HG03442 (cell line): ENCODE measurements around the gene TCEANC2.

ENCODE experiments used
- ATAC-seq: cut with Tn5 transposase; IDR thresholded peaks from one replicate; pipeline ENCODE4 v1.9.1; 2021; ENCODE audit warnings: mild to moderate bottlenecking, moderate library complexity; ENCODE audit not compliant: unreplicated experiment

TCEANC2 gene

GRCh38 chr1:54112027-54112426 is 58.6 kb downstream of the TCEANC2 start:
- no peak for ATAC-seq

- ATAC-seq, result no peak
Measured at GRCh38 chr1:54112705-54113368, 59.4 kb downstream of the TCEANC2 start.

GRCh38 chr1:54114001-54114400 is 60.6 kb downstream of the TCEANC2 start:
- ATAC-seq, result no peak

- no peak for ATAC-seq
Measured at GRCh38 chr1:54114955-54115354, 61.5 kb downstream of the TCEANC2 start.

- ATAC-seq, result no peak
Measured at GRCh38 chr1:54115520-54115919, 62.1 kb downstream of the TCEANC2 start.

- no peak for ATAC-seq
Measured at GRCh38 chr1:54117815-54118563, 64.6 kb downstream of the TCEANC2 start.

GRCh38 chr1:54118704-54119103 is 65.3 kb downstream of the TCEANC2 start:
- ATAC-seq, result no peak

- ATAC-seq, result no peak
Measured at GRCh38 chr1:54120018-54120697, 66.8 kb downstream of the TCEANC2 start.

GRCh38 chr1:54120698-54121481 is 67.5 kb downstream of the TCEANC2 start:
- no peak for ATAC-seq

- no peak for ATAC-seq
Measured at GRCh38 chr1:54121482-54122134, 68.2 kb downstream of the TCEANC2 start.

GRCh38 chr1:54122135-54122751 is 68.8 kb downstream of the TCEANC2 start:
- ATAC-seq, result no peak

- no peak for ATAC-seq
Measured at GRCh38 chr1:54122992-54123391, 69.6 kb downstream of the TCEANC2 start.

- ATAC-seq, result no peak
Measured at GRCh38 chr1:54124472-54124871, 71.1 kb downstream of the TCEANC2 start.

GRCh38 chr1:54124906-54125305 is 71.5 kb downstream of the TCEANC2 start:
- ATAC-seq, result no peak

- no peak for ATAC-seq
Measured at GRCh38 chr1:54125386-54126070, 72.1 kb downstream of the TCEANC2 start.

GRCh38 chr1:54126271-54126815 is 72.9 kb downstream of the TCEANC2 start:
- ATAC-seq, result no peak

- ATAC-seq, result no peak
Measured at GRCh38 chr1:54127594-54128300, 74.3 kb downstream of the TCEANC2 start.

GRCh38 chr1:54129858-54130257 is 76.5 kb downstream of the TCEANC2 start:
- ATAC-seq, result no peak

GRCh38 chr1:54131419-54131818 is 78.0 kb downstream of the TCEANC2 start:
- ATAC-seq, result no peak
